GM13977 (cell line): ENCODE results near the gene ASB7.

Source experiments
- DNase-seq: peaks from one replicate; pipeline ENCODE4 v3.0.0; 2012; ENCODE audit warnings: low spot score
- in situ Hi-C: fragments of 300-500 bp; cut with MboI; formaldehyde crosslinking; loops from one replicate; pipeline ENCODE4 v1.12.0; 2022; ENCODE audit warnings: low sequenced_read_pairs, low pct_unique_long_range_greater_than_20kb, mixed read lengths, inconsistent platforms; ENCODE audit not compliant: unreplicated experiment
- TF ChIP-seq, protein P1 (sequence below): IDR thresholded peaks from 2 replicates; pipeline ENCODE4 v1.5.1; 2012; ENCODE audit warnings: mild to moderate bottlenecking, control low read depth; ENCODE audit not compliant: insufficient read depth; ENCODE audit errors: extremely low read depth, missing control alignments

Gene ASB7

GRCh38 chr15:100638177-100638730, 35.9 kb downstream of the ASB7 start:
- DNase-seq, result no peak
- TF ChIP-seq, protein P1, sequence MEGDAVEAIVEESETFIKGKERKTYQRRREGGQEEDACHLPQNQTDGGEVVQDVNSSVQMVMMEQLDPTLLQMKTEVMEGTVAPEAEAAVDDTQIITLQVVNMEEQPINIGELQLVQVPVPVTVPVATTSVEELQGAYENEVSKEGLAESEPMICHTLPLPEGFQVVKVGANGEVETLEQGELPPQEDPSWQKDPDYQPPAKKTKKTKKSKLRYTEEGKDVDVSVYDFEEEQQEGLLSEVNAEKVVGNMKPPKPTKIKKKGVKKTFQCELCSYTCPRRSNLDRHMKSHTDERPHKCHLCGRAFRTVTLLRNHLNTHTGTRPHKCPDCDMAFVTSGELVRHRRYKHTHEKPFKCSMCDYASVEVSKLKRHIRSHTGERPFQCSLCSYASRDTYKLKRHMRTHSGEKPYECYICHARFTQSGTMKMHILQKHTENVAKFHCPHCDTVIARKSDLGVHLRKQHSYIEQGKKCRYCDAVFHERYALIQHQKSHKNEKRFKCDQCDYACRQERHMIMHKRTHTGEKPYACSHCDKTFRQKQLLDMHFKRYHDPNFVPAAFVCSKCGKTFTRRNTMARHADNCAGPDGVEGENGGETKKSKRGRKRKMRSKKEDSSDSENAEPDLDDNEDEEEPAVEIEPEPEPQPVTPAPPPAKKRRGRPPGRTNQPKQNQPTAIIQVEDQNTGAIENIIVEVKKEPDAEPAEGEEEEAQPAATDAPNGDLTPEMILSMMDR, result no peak
- in situ Hi-C loops, result loop anchor here (10.0 to 25.0 kb wide), 2 partner anchors 274 to 367 kb away; partner anchors contain the start of gene LRRK1

DNA sequence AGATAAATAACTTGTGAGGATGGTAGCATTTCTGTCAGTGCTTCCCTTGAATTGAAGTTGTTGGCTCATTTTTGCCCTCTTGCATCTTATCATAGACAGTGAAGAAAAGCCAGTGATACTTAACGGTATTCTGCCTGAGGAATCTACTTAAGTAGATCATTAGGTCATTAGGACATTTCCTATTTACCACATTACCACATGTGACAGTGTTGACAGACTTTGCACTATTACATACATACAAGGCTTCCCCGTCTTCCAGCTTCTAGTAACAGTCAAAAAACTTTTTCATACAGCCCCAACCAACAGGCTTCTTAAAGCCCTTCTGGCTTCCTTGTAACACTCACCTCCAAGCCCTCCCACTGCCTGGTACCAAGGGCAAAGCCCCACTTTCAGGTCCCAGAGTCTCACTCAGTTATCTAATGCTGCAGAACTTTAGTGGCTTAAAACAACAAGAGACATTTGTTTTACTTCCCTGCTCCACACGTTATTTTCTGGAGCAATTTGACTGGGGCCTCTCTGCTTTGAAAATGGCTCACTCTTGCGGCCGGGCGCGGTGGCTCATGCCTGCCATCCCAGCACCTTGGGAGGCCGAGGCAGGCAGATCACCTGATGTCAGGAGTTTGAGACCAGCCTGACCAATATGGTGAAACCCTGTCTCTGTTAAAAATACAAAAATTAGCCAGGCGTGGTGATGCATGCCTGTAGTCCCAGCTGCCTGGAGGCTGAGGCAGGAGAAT, 40.0 kb downstream of the ASB7 start:
- in situ Hi-C loops, result loop anchor here (25.0 kb wide), 1 partner anchor 270 kb away; the partner anchor contains the start of gene LRRK1
- TF ChIP-seq, protein P1, result no peak

DNA sequence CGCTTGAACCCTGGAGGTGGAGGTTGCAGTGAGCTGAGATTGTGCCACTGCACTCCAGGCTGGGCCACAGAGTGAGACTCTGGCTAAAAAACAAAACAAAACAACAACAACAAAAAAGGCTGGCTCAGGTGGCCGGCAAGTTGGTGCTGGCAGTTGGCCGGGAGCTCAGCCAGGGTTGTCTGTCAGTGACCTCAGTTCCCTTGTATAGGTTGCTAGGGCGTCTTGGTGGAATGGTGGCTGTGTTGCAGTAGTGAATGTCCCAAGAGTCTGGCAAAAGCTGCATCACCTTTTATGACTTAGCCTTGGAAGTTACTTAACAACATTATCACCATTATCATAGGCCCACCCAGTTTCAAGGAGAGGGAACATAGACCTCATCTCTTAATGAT, 40.6 kb downstream of the ASB7 start:
- DNase-seq, result no peak
- in situ Hi-C loops, result loop anchor here (25.0 kb wide), 1 partner anchor 269 kb away; the partner anchor contains the start of gene LRRK1
- TF ChIP-seq, protein P1, result no peak

More for the DNA sequence above, 40.0 kb downstream of the ASB7 start:
- DNase-seq, result no peak

GRCh38 chr15:100645671-100646070, 43.3 kb downstream of the ASB7 start:
- TF ChIP-seq, protein P1, result no peak
- in situ Hi-C loops, result loop anchor here (25.0 kb wide), 1 partner anchor 267 kb away; the partner anchor contains the start of gene LRRK1
- DNase-seq, result no peak

- in situ Hi-C loops, result loop anchor here (25.0 kb wide), 1 partner anchor 263 kb away; the partner anchor contains the start of gene LRRK1
- TF ChIP-seq, protein P1, result no peak
- DNase-seq, result no peak
Observed at GRCh38 chr15:100648951-100649350, 46.6 kb downstream of the ASB7 start.

DNA sequence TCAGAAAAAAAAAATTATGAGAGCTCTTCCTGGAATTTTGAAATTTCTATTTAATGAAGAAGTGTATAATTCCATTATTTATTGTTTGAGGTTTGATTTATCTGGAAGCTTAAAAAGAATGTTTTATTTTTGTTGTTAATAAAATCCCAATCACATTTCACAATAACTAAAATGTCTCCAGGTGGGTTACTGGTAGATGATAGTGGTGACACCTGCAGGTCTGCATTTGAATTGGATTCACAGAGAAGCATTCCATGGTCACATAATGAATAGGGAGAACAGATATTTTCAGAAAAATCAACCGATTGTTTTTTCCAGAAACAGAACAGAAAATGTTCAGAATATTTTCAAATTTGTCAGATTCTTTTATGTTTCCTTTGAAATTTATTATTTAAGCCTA, 48.3 kb downstream of the ASB7 start:
- in situ Hi-C loops, result no loop called here
- no peak for DNase-seq
- TF ChIP-seq, protein P1, result peak; percentile 14
